NCI-H82 treated with DMSO at 0.1 percent for 48 hours (cell line): ENCODE measurements around the gene ILK.

Source experiments
- DNase-seq: peaks from one replicate; lab custom pipeline; 2025; ENCODE audit not compliant: unreplicated experiment; lab: John Stamatoyannopoulos, UW

The ILK gene

GRCh38 chr11:6619004-6619745 lies 15.6 kb downstream of the ILK start, which contains the start of gene TPP1:
TSS of gene TPP1 (minus strand) at chr11:6619422. CDS start at chr11:6619400, 22 bp downstream.
- peak; percentile 83 for DNase-seq

GRCh38 chr11:6620636-6621035 lies 17.1 kb downstream of the ILK start:
- DNase-seq = no peak

- no peak for DNase-seq
Measured at GRCh38 chr11:6621711-6622211, 18.2 kb downstream of the ILK start.

GRCh38 chr11:6622261-6623171 lies 18.9 kb downstream of the ILK start:
- no peak for DNase-seq

- DNase-seq = no peak
Measured at GRCh38 chr11:6623391-6624363, 20.1 kb downstream of the ILK start.

GRCh38 chr11:6625156-6625831 lies 21.7 kb downstream of the ILK start:
- no peak for DNase-seq

- DNase-seq = no peak
Measured at GRCh38 chr11:6625832-6626420, 22.4 kb downstream of the ILK start.

GRCh38 chr11:6626971-6627761 lies 23.6 kb downstream of the ILK start:
- no peak for DNase-seq

- DNase-seq = no peak
Measured at GRCh38 chr11:6627762-6628241, 24.2 kb downstream of the ILK start.

GRCh38 chr11:6628526-6628925 lies 25.0 kb downstream of the ILK start:
- no peak for DNase-seq

GRCh38 chr11:6629573-6629891 lies 26.0 kb downstream of the ILK start:
- no peak for DNase-seq

GRCh38 chr11:6629892-6630631 lies 26.5 kb downstream of the ILK start:
- DNase-seq = no peak

- no peak for DNase-seq
Measured at GRCh38 chr11:6630632-6631291, 27.2 kb downstream of the ILK start.

GRCh38 chr11:6631361-6631890 lies 27.9 kb downstream of the ILK start:
- no peak for DNase-seq

GRCh38 chr11:6632116-6633073 lies 28.8 kb downstream of the ILK start:
- no peak for DNase-seq
